ENCODE results near the gene BEND6. TPM values are rescaled to one million over a fixed set of nuclear protein-coding genes. Genes with fewer than 3 reads are reported as not detected.

Gene BEND6
- total and polyA plus RNA-seq, 3 donors from 2014 or later = 0.87 to 1.4 (median 1.0) TPM

- no peaks in the 10 kb centered on the region for H3K4me1 ChIP-seq
- H3K9me3 ChIP-seq = no peaks in the 10 kb centered on the region
- no peak overlapping the region for H3K27ac ChIP-seq
- DNase-seq = no peak
- no peaks in the 10 kb centered on the region for H3K27me3 ChIP-seq
- 59 to 64% methylated on average over 5 of the region's 5 CpGs for WGBS, 2 donors
- no peaks in the 10 kb centered on the region for H3K36me3 ChIP-seq (ENCODE audit: low read depth, missing control alignments)
- TF ChIP-seq POLR2A (IDR thresholded peaks at IDR 0.05) (no peak), CTCF (IDR thresholded peaks at IDR 0.05) (no peak)
- no peak overlapping the region for H3K4me3 ChIP-seq
- intact Hi-C loops (cut with DNase I; ENCODE audit: low total_unique reads) = no loop called here
Measured at GRCh38 chr6:57048577-57048976, 93.7 kb downstream of the BEND6 start.

DNA sequence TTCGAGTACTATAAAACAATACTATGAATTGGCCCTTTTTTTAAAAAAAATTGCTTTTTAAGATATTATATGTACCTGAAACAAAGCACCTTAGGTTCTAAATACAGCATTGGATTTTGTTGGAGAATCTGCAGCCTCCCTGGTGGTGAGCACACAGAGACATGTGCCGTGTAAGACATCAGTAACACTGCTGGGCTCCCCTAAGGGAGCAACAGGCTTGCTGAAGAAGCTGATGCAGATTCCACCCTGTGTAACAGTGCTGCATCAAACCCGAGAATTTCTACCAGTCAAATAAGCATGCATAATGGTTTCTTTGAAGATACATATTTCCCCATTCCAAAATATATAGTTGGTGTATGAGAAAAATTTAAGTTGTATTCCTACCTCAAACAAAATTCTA lies 108.9 kb downstream of the BEND6 start:
- Histone ChIP-seq H3K36me3 (ENCODE audit: low read depth, missing control alignments) (no peaks in the 10 kb centered on the region), H3K9me3 (no peaks in the 10 kb centered on the region), H3K27ac (no peak overlapping the region), H3K4me3 (no peak overlapping the region), H3K27me3 (no peaks in the 10 kb centered on the region), H3K4me1 (no peaks in the 10 kb centered on the region)
- WGBS, 2 donors = 88 to 89% methylated on average over 3 of the region's 3 CpGs
- intact Hi-C loops (cut with DNase I; ENCODE audit: low total_unique reads) = no loop called here
- DNase-seq = no peak
- TF ChIP-seq CTCF (IDR thresholded peaks at IDR 0.05) = no peak
- no peak for TF ChIP-seq POLR2A (IDR thresholded peaks at IDR 0.05)

DNA sequence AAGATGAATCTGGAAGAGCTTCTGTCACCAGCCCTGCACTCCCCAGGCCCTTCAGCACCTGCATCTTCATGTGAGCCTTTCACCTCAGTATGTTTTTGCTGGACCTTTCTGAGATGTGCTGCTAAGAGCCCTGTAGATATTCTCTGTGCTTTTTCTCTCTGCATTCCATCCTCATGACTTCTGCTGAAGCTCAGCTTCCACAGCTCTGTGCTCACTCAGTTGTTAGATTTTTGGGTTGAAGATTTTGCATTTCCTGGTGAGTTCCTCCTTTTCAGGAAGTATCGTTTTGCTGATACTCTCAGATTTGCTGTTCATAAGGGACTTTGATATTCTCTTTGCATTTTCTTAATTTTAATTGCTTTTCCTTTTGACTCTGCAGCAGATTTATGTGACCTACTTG lies 109.9 kb downstream of the BEND6 start:
- no peak for DNase-seq
- intact Hi-C loops (cut with DNase I; ENCODE audit: low total_unique reads) = no loop called here
- Histone ChIP-seq H3K4me1 (no peaks in the 10 kb centered on the region), H3K9me3 (no peaks in the 10 kb centered on the region), H3K4me3 (no peak overlapping the region), H3K27me3 (no peaks in the 10 kb centered on the region), H3K27ac (no peak overlapping the region), H3K36me3 (ENCODE audit: low read depth, missing control alignments) (no peaks in the 10 kb centered on the region)
- WGBS, 2 donors = 85 to 94% methylated on average over 1 of the region's 1 CpG
- TF ChIP-seq POLR2A (IDR thresholded peaks at IDR 0.05) = no peak
- no peak for TF ChIP-seq CTCF (IDR thresholded peaks at IDR 0.05)

GRCh38 chr6:57068061-57068460 lies 113.2 kb downstream of the BEND6 start:
- Histone ChIP-seq H3K36me3 (ENCODE audit: low read depth, missing control alignments) (no peaks in the 10 kb centered on the region), H3K4me1 (no peaks in the 10 kb centered on the region), H3K4me3 (no peak overlapping the region), H3K27ac (no peak overlapping the region), H3K27me3 (no peaks in the 10 kb centered on the region), H3K9me3 (no peaks in the 10 kb centered on the region)
- DNase-seq = no peak
- WGBS, 2 donors = 100% methylated on average over 1 of the region's 1 CpG
- intact Hi-C loops (cut with DNase I; ENCODE audit: low total_unique reads) = no loop called here
- no peak for TF ChIP-seq CTCF (IDR thresholded peaks at IDR 0.05)
- TF ChIP-seq POLR2A (IDR thresholded peaks at IDR 0.05) = no peak

- H3K27me3 ChIP-seq = no peaks in the 10 kb centered on the region
- intact Hi-C loops (cut with DNase I; ENCODE audit: low total_unique reads) = no loop called here
- no peaks in the 10 kb centered on the region for H3K36me3 ChIP-seq (ENCODE audit: low read depth, missing control alignments)
- H3K9me3 ChIP-seq = no peaks in the 10 kb centered on the region
- no peak for DNase-seq
- WGBS, 2 donors = 82 to 84% methylated on average over 4 of the region's 4 CpGs
- H3K4me3 ChIP-seq = no peak overlapping the region
- no peak overlapping the region for H3K27ac ChIP-seq
- H3K4me1 ChIP-seq = no peaks in the 10 kb centered on the region
- TF ChIP-seq POLR2A (IDR thresholded peaks at IDR 0.05) (no peak), CTCF (IDR thresholded peaks at IDR 0.05) (no peak)
Measured at GRCh38 chr6:57069228-57069627, 114.3 kb downstream of the BEND6 start.

Measured in testis (tissue), 3 donors.